CD8-positive, alpha-beta memory T cell (primary cell): ENCODE data around the gene PCDH9. TPM values are rescaled to one million over a fixed set of nuclear protein-coding genes. Genes with fewer than 3 reads are reported as not detected.

Experiments used
- CTCF ChIA-PET: fragments of 350-600 bp; sonication (Branson Sonifier 250); formaldehyde crosslinking; loops from one replicate; lab custom pipeline; 2021; ENCODE audit warnings: antibody characterized with exemption; lab: Charles Lee
- POLR2A ChIA-PET: fragments of 350-600 bp; sonication (Branson Sonifier 250); formaldehyde crosslinking; loops from one replicate; lab custom pipeline; 2021; ENCODE audit warnings: antibody characterized with exemption; lab: Charles Lee
- DNase-seq, 5 donors: peaks; one replicate each; pipeline versions ENCODE4 v3.0.0 to v3.0.0-alpha.2; 2020 to 2022; ENCODE audit warnings: mixed read lengths in 1 of 5
- H3K27ac ChIP-seq: one replicate; pipeline ENCODE4 v1.7.0; 2013; ENCODE audit warnings: low read depth, mild to moderate bottlenecking, low read length, moderate library complexity
- H3K27me3 ChIP-seq: 2 replicates; pipeline ENCODE4 v1.7.0; 2013; ENCODE audit warnings: low read length, mild to moderate bottlenecking; ENCODE audit not compliant: insufficient read depth, poor library complexity, severe bottlenecking
- H3K36me3 ChIP-seq: 2 replicates; pipeline ENCODE4 v1.7.0; 2013; ENCODE audit warnings: mild to moderate bottlenecking, low read length, moderate library complexity; ENCODE audit not compliant: insufficient read depth
- H3K4me1 ChIP-seq: 2 replicates; pipeline ENCODE4 v1.7.0; 2013; ENCODE audit warnings: mild to moderate bottlenecking, low read length, moderate library complexity; ENCODE audit not compliant: insufficient read depth
- H3K4me3 ChIP-seq: 2 replicates; pipeline ENCODE4 v1.7.0; 2013; ENCODE audit warnings: mild to moderate bottlenecking, low read length
- H3K9me3 ChIP-seq: 2 replicates; pipeline ENCODE4 v1.7.0; 2013; ENCODE audit warnings: mild to moderate bottlenecking, low read length
- H3K27ac Mint-ChIP-seq, 8 donors: one replicate each; pipeline ENCODE4 v1.8.0; 2020 to 2021; ENCODE audit warnings: mixed read lengths in 8 of 8, mild to moderate bottlenecking in 6 of 8, inconsistent platforms in 3 of 8, moderate library complexity in 3 of 8
- H3K27me3 Mint-ChIP-seq, 2 donors: one replicate each; pipeline ENCODE4 v1.8.0; 2020 to 2021; ENCODE audit warnings: mixed read lengths in 2 of 2, mild to moderate bottlenecking in 1 of 2, moderate library complexity in 1 of 2
- H3K36me3 Mint-ChIP-seq, 3 donors: one replicate each; pipeline ENCODE4 v1.8.0; 2020 to 2021; ENCODE audit warnings: mixed read lengths in 3 of 3, inconsistent platforms in 1 of 3, mild to moderate bottlenecking in 1 of 3
- H3K4me1 Mint-ChIP-seq, 3 donors: one replicate each; pipeline ENCODE4 v1.8.0; 2020 to 2021; ENCODE audit warnings: mixed read lengths in 3 of 3, inconsistent platforms in 1 of 3, mild to moderate bottlenecking in 1 of 3
- H3K4me3 Mint-ChIP-seq, 7 donors: one replicate each; pipeline ENCODE4 v1.8.0; 2020 to 2021; ENCODE audit warnings: mixed read lengths in 7 of 7, mild to moderate bottlenecking in 6 of 7, moderate library complexity in 4 of 7, inconsistent platforms in 2 of 7
- H3K9me3 Mint-ChIP-seq, 5 donors: one replicate each; pipeline ENCODE4 v1.8.0; 2020 to 2022; ENCODE audit warnings: mixed read lengths in 5 of 5, mild to moderate bottlenecking in 3 of 5, moderate library complexity in 2 of 5, inconsistent platforms in 1 of 5
- polyA plus RNA-seq: library from polyadenylated mRNA; unstranded; fragments of 300-500 nt; fragmentation: Illumina TruSeq; gene quantifications from one replicate; pipeline ENCODE4 v1.2.3, GENCODE V29; 2021
- total RNA-seq, 2 experiments: library from RNA; stranded (reverse); gene quantifications; one replicate each; pipeline ENCODE4 v1.2.3, GENCODE V29; 2021

Gene PCDH9
- total and polyA plus RNA-seq, 3 experiments from 2014 or later, result 0.09 to 0.21 (median 0.16) TPM

- CTCF ChIA-PET, result no interaction called here
Measured at GRCh38 chr13:67175836-67176459, 54.2 kb downstream of the PCDH9 start.

GRCh38 chr13:67168384-67168783 is 61.8 kb downstream of the PCDH9 start:
- Mint-ChIP-seq H3K4me3 (no peak overlapping the region), H3K27ac (no peak overlapping the region), H3K27me3 (no peaks in the 10 kb centered on the region), H3K9me3 (peaks cover 2 to 10% (median 6%) of the 10 kb centered on the region in 5 donors), H3K36me3 (no peaks in the 10 kb centered on the region), H3K4me1 (no peaks in the 10 kb centered on the region)
- ChIA-PET POLR2A (no interaction called here), CTCF (no interaction called here)
- Histone ChIP-seq H3K36me3 (no peaks in the 10 kb centered on the region), H3K27me3 (no peaks in the 10 kb centered on the region), H3K9me3 (no peaks in the 10 kb centered on the region), H3K27ac (no peak overlapping the region), H3K4me3 (no peak overlapping the region), H3K4me1 (no peaks in the 10 kb centered on the region)
- no peak for DNase-seq

More at GRCh38 chr13:67175836-67176459, 54.2 kb downstream of the PCDH9 start:
- Mint-ChIP-seq H3K4me3 (no peak overlapping the region), H3K36me3 (no peaks in the 10 kb centered on the region), H3K9me3 (peaks cover 0 to 13% (median 3%) of the 10 kb centered on the region in 5 donors), H3K27me3 (no peaks in the 10 kb centered on the region), H3K4me1 (no peaks in the 10 kb centered on the region), H3K27ac (no peak overlapping the region)
- H3K36me3 ChIP-seq, result no peaks in the 10 kb centered on the region
- no peak overlapping the region for H3K4me3 ChIP-seq
- H3K27me3 ChIP-seq, result no peaks in the 10 kb centered on the region
- H3K27ac ChIP-seq, result no peak overlapping the region
- no peaks in the 10 kb centered on the region for H3K4me1 ChIP-seq
- H3K9me3 ChIP-seq, result no peaks in the 10 kb centered on the region
- DNase-seq, result no peak
- POLR2A ChIA-PET, result no interaction called here

- Mint-ChIP-seq H3K27me3 (no peaks in the 10 kb centered on the region), H3K4me1 (no peaks in the 10 kb centered on the region)
Measured at GRCh38 chr13:67167420-67167819, 62.7 kb downstream of the PCDH9 start.

GRCh38 chr13:67161176-67161575 is 69.0 kb downstream of the PCDH9 start:
- no peaks in the 10 kb centered on the region for H3K4me1 Mint-ChIP-seq
- no peak overlapping the region for H3K4me3 Mint-ChIP-seq
- H3K27me3 ChIP-seq, result no peaks in the 10 kb centered on the region
- H3K4me1 ChIP-seq, result no peaks in the 10 kb centered on the region
- H3K36me3 ChIP-seq, result no peaks in the 10 kb centered on the region
- ChIA-PET POLR2A (no interaction called here), CTCF (no interaction called here)
- no peaks in the 10 kb centered on the region for H3K9me3 ChIP-seq
- H3K27ac ChIP-seq, result no peak overlapping the region
- no peak overlapping the region for H3K27ac Mint-ChIP-seq
- no peaks in the 10 kb centered on the region for H3K27me3 Mint-ChIP-seq
- no peak overlapping the region for H3K4me3 ChIP-seq
- no peaks in the 10 kb centered on the region for H3K36me3 Mint-ChIP-seq
- peaks cover 2 to 9% (median 5%) of the 10 kb centered on the region in 5 donors for H3K9me3 Mint-ChIP-seq
- DNase-seq, result no peak

More at GRCh38 chr13:67167420-67167819, 62.7 kb downstream of the PCDH9 start:
- ChIA-PET POLR2A (no interaction called here), CTCF (no interaction called here)
- Histone ChIP-seq H3K36me3 (no peaks in the 10 kb centered on the region), H3K4me1 (no peaks in the 10 kb centered on the region), H3K4me3 (no peak overlapping the region), H3K9me3 (no peaks in the 10 kb centered on the region), H3K27ac (no peak overlapping the region), H3K27me3 (no peaks in the 10 kb centered on the region)
- H3K4me3 Mint-ChIP-seq, result no peak overlapping the region
- no peak for DNase-seq
- H3K27ac Mint-ChIP-seq, result no peak overlapping the region
- no peaks in the 10 kb centered on the region for H3K36me3 Mint-ChIP-seq
- peaks cover 2 to 10% (median 6%) of the 10 kb centered on the region in 5 donors for H3K9me3 Mint-ChIP-seq

- H3K27me3 Mint-ChIP-seq, result no peaks in the 10 kb centered on the region
- no peak for DNase-seq
- no peak overlapping the region for H3K4me3 Mint-ChIP-seq
- no peaks in the 10 kb centered on the region for H3K36me3 Mint-ChIP-seq
- ChIA-PET CTCF (no interaction called here), POLR2A (no interaction called here)
- H3K9me3 Mint-ChIP-seq, result peaks cover 1 to 9% (median 7%) of the 10 kb centered on the region in 5 donors
- H3K27me3 ChIP-seq, result no peaks in the 10 kb centered on the region
- no peaks in the 10 kb centered on the region for H3K36me3 ChIP-seq
- no peak overlapping the region for H3K27ac Mint-ChIP-seq
- no peaks in the 10 kb centered on the region for H3K4me1 Mint-ChIP-seq
- H3K27ac ChIP-seq, result no peak overlapping the region
- no peaks in the 10 kb centered on the region for H3K4me1 ChIP-seq
- no peaks in the 10 kb centered on the region for H3K9me3 ChIP-seq
- H3K4me3 ChIP-seq, result no peak overlapping the region
Measured at GRCh38 chr13:67158903-67159302, 71.2 kb downstream of the PCDH9 start.

GRCh38 chr13:67156723-67157060 is 73.4 kb downstream of the PCDH9 start:
- DNase-seq, result no peak
- CTCF ChIA-PET, result no interaction called here
- Histone ChIP-seq H3K36me3 (no peaks in the 10 kb centered on the region), H3K27me3 (no peaks in the 10 kb centered on the region), H3K4me3 (no peak overlapping the region), H3K27ac (no peak overlapping the region), H3K4me1 (no peaks in the 10 kb centered on the region), H3K9me3 (no peaks in the 10 kb centered on the region)
- peaks cover 1 to 9% (median 6%) of the 10 kb centered on the region in 5 donors for H3K9me3 Mint-ChIP-seq
- peaks cover 0 to 1% of the 10 kb centered on the region in 2 donors for H3K27me3 Mint-ChIP-seq
- no peak overlapping the region for H3K4me3 Mint-ChIP-seq
- POLR2A ChIA-PET, result no interaction called here
- no peaks in the 10 kb centered on the region for H3K4me1 Mint-ChIP-seq
- no peak overlapping the region for H3K27ac Mint-ChIP-seq
- H3K36me3 Mint-ChIP-seq, result no peaks in the 10 kb centered on the region

- Mint-ChIP-seq H3K27me3 (peaks cover 0 to 1% of the 10 kb centered on the region in 2 donors), H3K27ac (no peak overlapping the region), H3K4me1 (no peaks in the 10 kb centered on the region), H3K4me3 (no peak overlapping the region), H3K9me3 (peaks cover 1 to 9% (median 4%) of the 10 kb centered on the region in 5 donors), H3K36me3 (no peaks in the 10 kb centered on the region)
- H3K27me3 ChIP-seq, result no peaks in the 10 kb centered on the region
- no peaks in the 10 kb centered on the region for H3K36me3 ChIP-seq
- H3K4me1 ChIP-seq, result no peaks in the 10 kb centered on the region
- no peaks in the 10 kb centered on the region for H3K9me3 ChIP-seq
- no peak overlapping the region for H3K27ac ChIP-seq
- ChIA-PET CTCF (no interaction called here), POLR2A (no interaction called here)
- DNase-seq, result no peak
- no peak overlapping the region for H3K4me3 ChIP-seq
Measured at GRCh38 chr13:67155898-67156722, 74.0 kb downstream of the PCDH9 start.

GRCh38 chr13:67152085-67152484 is 78.1 kb downstream of the PCDH9 start:
- H3K4me3 ChIP-seq, result no peak overlapping the region
- peaks cover 0 to 4% (median 3%) of the 10 kb centered on the region in 5 donors for H3K9me3 Mint-ChIP-seq
- CTCF ChIA-PET, result no interaction called here
- peaks cover 0 to 1% of the 10 kb centered on the region in 2 donors for H3K27me3 Mint-ChIP-seq
- no peaks in the 10 kb centered on the region for H3K27me3 ChIP-seq
- no peak for DNase-seq
- no peaks in the 10 kb centered on the region for H3K36me3 Mint-ChIP-seq
- POLR2A ChIA-PET, result no interaction called here
- no peak overlapping the region for H3K27ac ChIP-seq
- H3K4me3 Mint-ChIP-seq, result no peak overlapping the region
- H3K36me3 ChIP-seq, result no peaks in the 10 kb centered on the region
- H3K9me3 ChIP-seq, result no peaks in the 10 kb centered on the region
- H3K27ac Mint-ChIP-seq, result no peak overlapping the region
- H3K4me1 ChIP-seq, result no peaks in the 10 kb centered on the region
- no peaks in the 10 kb centered on the region for H3K4me1 Mint-ChIP-seq
